GM12878 (cell line): Measurements from ENCODE around the gene OIT3.
"Not testable (repeated sequence)": the region's sequence is repeated elsewhere in the genome, so short reads cannot be mapped to it uniquely, and the experiment has no call there.

Experiments
- CHD4 ChIP-seq: fragments of 200-600 bp; sonication (generic); IDR thresholded peaks from 2 replicates; pipeline ENCODE4 v1.6.1; 2016; ENCODE audit warnings: mild to moderate bottlenecking
- CREM ChIP-seq: IDR thresholded peaks from 2 replicates; pipeline ENCODE4 v1.6.1; 2014; ENCODE audit warnings: antibody characterized with exemption, low read depth
- EP300 ChIP-seq, 2 experiments: fragments of 150-350 bp in 1 of 2; IDR thresholded peaks; 2 replicates each; pipeline ENCODE4 v1.6.1; 2011 to 2012; ENCODE audit warnings: low read depth in 2 of 2, low read length in 2 of 2, borderline replicate concordance in 1 of 2, improper control_type of control experiment in 1 of 2, inconsistent platforms in 1 of 2; ENCODE audit not compliant: control insufficient read depth in 1 of 2
- EZH2 ChIP-seq: IDR thresholded peaks from 2 replicates; pipeline ENCODE4 v1.6.1; 2012; ENCODE audit warnings: low read depth, mild to moderate bottlenecking, control low read depth, inconsistent platforms, low read length, borderline replicate concordance; ENCODE audit not compliant: control insufficient read depth
- FOXM1 ChIP-seq: IDR thresholded peaks from 2 replicates; pipeline ENCODE4 v1.6.1; 2012; ENCODE audit warnings: low read depth, mild to moderate bottlenecking, inconsistent platforms, low read length, moderate library complexity
- NR2C2 ChIP-seq: IDR thresholded peaks from 2 replicates; pipeline ENCODE4 v1.6.1; 2011; ENCODE audit warnings: borderline replicate concordance, low read depth; ENCODE audit not compliant: control insufficient read depth, insufficient read length
- RFX5 ChIP-seq: IDR thresholded peaks from 2 replicates; pipeline ENCODE4 v1.6.1; 2011; ENCODE audit warnings: low read depth, low read length, improper control_type of control experiment
- SIN3A ChIP-seq: IDR thresholded peaks from 2 replicates; pipeline ENCODE4 v1.6.1; 2012; ENCODE audit warnings: low read depth, low read length, improper control_type of control experiment
- TAF1 ChIP-seq: IDR thresholded peaks from 2 replicates; pipeline ENCODE4 v1.6.1; 2011; ENCODE audit warnings: mild to moderate bottlenecking, low read depth, low read length, borderline replicate concordance
- TCF7 ChIP-seq: IDR thresholded peaks from 2 replicates; pipeline ENCODE4 v1.6.1; 2014; ENCODE audit warnings: antibody characterized with exemption, borderline replicate concordance
- YY1 ChIP-seq: IDR thresholded peaks from 2 replicates; pipeline ENCODE4 v1.6.1; 2011; ENCODE audit warnings: low read depth, mild to moderate bottlenecking, low read length
- TF ChIP-seq, protein P1 (sequence below), 3 experiments: IDR thresholded peaks in 2 of 3; conservative IDR thresholded peaks in 1 of 3; 2 replicates each; pipeline ENCODE4 v1.5.1; 2011; ENCODE audit warnings: low read depth in 3 of 3, low read length in 3 of 3, mild to moderate bottlenecking in 3 of 3, control low read depth in 2 of 3, moderate library complexity in 2 of 3, inconsistent platforms in 1 of 3, mixed read lengths in 1 of 3; ENCODE audit not compliant: control insufficient read depth in 2 of 3, insufficient read depth in 1 of 3; ENCODE audit errors: extremely low read depth in 1 of 3

DNA sequence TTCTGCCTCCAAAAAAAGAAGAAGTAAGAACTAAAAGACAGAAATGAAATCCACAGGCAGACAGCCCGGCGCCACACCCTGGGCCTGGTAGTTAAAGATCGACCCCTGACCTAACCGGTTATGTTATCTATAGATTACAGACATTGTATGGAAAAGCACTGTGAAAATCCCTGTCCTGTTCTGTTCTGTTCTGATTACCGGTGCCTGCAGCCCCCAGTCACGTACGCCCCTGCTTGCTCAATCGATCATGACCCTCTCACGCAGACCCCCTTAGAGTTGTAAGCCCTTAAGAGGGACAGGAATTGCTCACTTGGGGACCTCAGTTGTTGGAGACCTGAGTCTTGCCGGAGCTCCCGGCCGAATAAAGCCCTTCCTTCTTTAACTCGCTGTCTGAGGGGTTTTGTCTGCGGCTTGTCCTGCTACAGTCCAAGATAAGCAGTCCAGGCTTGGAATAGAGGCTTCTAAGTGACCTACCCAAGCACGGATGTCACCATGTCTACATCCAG lies 10.5 kb downstream of the OIT3 start:
- TF ChIP-seq EZH2; CREM; NR2C2; EP300 (IDR thresholded peaks at IDR 0.05; ENCODE audit: borderline replicate concordance in 1 of 2, control insufficient read depth in 1 of 2, low read depth in 2 of 2, low read length in 2 of 2); RFX5; FOXM1; TCF7; SIN3A; YY1; CHD4; TAF1: not testable (repeated sequence)
- TF ChIP-seq, protein P1, sequence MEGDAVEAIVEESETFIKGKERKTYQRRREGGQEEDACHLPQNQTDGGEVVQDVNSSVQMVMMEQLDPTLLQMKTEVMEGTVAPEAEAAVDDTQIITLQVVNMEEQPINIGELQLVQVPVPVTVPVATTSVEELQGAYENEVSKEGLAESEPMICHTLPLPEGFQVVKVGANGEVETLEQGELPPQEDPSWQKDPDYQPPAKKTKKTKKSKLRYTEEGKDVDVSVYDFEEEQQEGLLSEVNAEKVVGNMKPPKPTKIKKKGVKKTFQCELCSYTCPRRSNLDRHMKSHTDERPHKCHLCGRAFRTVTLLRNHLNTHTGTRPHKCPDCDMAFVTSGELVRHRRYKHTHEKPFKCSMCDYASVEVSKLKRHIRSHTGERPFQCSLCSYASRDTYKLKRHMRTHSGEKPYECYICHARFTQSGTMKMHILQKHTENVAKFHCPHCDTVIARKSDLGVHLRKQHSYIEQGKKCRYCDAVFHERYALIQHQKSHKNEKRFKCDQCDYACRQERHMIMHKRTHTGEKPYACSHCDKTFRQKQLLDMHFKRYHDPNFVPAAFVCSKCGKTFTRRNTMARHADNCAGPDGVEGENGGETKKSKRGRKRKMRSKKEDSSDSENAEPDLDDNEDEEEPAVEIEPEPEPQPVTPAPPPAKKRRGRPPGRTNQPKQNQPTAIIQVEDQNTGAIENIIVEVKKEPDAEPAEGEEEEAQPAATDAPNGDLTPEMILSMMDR (IDR thresholded peaks at IDR 0.05 in 2 of 3, conservative IDR thresholded peaks at IDR 0.05 in 1 of 3; ENCODE audit: control insufficient read depth in 2 of 3, extremely low read depth in 1 of 3, insufficient read depth in 1 of 3, low read depth in 3 of 3, low read length in 3 of 3) = not testable (repeated sequence)
